ENCODE measurements around the gene CASK.
"Not testable (repeated sequence)": the region's sequence is repeated elsewhere in the genome, so short reads cannot be mapped to it uniquely, and the experiment has no call there.

The CASK gene

GRCh38 chrX:41646201-41646600 lies 277.2 kb downstream of the CASK start:
- DNase-seq = not testable (repeated sequence)

- DNase-seq = peak in 10 of 58 donors; percentile 0 to 20 (median 4)
Observed at GRCh38 chrX:41634284-41634683, 289.1 kb downstream of the CASK start.

- no peak for DNase-seq
Observed at GRCh38 chrX:41630091-41630490, 293.3 kb downstream of the CASK start.

GRCh38 chrX:41629539-41629938 lies 293.8 kb downstream of the CASK start:
- no peak for DNase-seq

- peak in 1 of 58 donors; percentile 1 for DNase-seq
Observed at GRCh38 chrX:41621222-41621723, 302.1 kb downstream of the CASK start.

GRCh38 chrX:41619221-41619620 lies 304.1 kb downstream of the CASK start:
- no peak for DNase-seq

- DNase-seq = no peak
Observed at GRCh38 chrX:41616935-41617334, 306.4 kb downstream of the CASK start.

- no peak for DNase-seq
Observed at GRCh38 chrX:41616255-41616654, 307.1 kb downstream of the CASK start.

GRCh38 chrX:41608244-41608643 lies 315.1 kb downstream of the CASK start:
- DNase-seq = no peak

DNA sequence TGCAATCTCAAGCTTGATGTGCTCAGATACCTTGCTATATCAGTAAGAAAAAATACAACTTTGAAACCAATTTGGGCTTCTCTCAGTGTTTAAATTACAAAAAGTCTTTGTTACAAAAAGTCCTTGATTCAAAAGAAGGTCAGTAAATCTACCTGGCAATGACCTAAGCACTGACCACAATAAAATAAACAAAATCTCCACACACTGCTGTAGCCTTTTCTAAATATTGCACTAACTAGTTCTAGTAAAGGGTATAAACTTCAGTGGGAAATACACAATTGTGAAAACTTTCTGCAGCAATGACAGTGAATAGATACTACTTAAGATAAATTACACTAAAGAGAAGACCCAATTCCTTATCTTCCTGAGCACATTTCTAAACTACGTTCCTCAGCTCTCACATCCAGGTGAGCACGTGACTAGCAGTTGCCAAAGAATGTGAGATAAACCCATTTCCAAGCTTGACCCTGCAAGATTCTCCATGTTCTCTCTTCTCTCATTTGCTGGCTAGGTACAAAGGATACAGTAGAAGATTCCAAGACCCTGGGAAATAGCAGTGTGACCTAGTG lies 316.0 kb downstream of the CASK start:
- no peak for DNase-seq

GRCh38 chrX:41606057-41606456 lies 317.3 kb downstream of the CASK start:
- not testable (repeated sequence) for DNase-seq

GRCh38 chrX:41604766-41605543 lies 318.4 kb downstream of the CASK start:
- DNase-seq = no peak

- DNase-seq = no peak
Observed at GRCh38 chrX:41604177-41604576, 319.2 kb downstream of the CASK start.

- DNase-seq = no peak
Observed at GRCh38 chrX:41603596-41603995, 319.8 kb downstream of the CASK start.

DNA sequence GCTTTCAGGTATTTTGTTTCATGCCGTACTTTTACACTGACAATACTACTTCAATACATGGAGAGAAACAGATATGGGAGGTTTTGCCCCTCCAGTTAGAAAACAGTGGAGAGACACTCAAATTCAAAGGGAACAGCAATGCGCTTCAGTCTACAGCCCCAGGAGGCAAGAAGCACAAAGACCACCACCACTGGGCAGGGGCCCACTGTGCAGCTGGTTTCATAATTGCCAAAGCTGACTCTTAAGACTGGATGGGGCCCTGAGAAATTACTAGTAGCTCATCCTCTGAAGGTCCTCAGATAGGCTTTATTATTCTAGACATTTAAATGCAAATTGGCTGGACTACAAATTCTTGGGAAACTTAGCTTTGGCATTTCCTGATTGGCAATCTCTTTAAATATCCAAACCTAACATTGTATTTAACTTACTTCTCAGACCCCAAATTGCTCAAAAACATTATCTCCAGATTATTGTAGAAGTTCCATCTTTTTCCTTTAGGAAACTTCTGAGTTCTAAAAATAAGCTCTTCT lies 320.5 kb downstream of the CASK start:
- no peak for DNase-seq

DNA sequence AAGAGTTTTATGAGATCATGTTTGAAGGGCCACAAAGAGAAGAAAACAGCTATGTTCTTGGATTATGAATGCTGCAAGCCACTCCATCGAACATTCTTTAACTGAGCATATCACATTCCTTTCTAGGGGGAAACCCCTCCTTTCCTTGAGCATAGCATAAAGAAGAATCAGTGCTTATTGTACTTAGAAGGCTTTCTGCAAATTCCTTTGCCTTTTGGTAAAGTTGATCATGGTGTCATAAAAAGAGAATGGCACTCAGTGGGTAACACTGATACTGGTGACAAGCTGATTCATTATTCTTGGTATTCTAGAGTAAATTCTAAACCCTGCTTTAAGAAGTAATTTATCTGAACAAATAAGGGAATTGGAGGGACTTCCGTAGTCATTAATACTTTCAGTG lies 323.1 kb downstream of the CASK start:
- DNase-seq = no peak

- peak in 1 of 58 donors; percentile 2 for DNase-seq
Observed at GRCh38 chrX:41599507-41599906, 323.8 kb downstream of the CASK start.

DNA sequence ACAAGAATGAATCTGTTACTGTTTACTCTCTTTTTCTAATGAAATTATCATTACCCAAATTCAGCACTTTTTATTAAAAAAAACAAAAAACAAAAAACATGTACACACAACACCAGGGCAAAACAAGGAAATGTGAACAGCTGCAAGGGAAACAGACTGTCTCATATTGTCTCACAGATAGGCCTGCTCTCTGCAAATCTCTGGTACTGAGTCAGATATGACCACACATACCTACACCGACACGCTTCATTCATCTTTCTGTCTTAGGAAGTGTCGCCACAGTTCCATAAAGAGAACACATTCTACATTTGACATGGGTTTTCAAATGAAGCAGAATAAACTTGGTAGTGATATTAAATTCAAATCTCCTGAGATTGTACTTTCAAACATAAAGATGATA lies 326.8 kb downstream of the CASK start:
- DNase-seq = no peak

DNA sequence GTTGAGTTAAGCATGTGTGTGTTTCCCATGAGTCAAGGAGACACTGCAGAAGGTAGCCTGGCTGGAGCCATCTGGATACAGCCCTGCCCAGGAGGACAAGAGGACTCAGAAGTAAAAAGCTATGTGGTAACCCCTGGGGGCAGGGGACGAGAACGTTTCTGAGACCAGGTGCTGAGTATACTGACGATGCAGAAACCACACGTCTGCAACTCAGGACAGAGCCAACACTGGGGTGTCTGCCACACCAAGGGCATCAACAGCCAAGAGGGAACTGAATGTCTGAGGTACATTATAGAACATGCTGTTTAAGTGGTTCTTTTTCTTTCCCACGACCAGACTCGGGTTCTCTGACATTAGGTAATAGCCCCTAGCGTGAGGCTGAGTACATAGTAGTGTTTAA lies 328.7 kb downstream of the CASK start:
- DNase-seq = no peak

- no peak for DNase-seq
Observed at GRCh38 chrX:41591906-41592305, 331.4 kb downstream of the CASK start.

DNA sequence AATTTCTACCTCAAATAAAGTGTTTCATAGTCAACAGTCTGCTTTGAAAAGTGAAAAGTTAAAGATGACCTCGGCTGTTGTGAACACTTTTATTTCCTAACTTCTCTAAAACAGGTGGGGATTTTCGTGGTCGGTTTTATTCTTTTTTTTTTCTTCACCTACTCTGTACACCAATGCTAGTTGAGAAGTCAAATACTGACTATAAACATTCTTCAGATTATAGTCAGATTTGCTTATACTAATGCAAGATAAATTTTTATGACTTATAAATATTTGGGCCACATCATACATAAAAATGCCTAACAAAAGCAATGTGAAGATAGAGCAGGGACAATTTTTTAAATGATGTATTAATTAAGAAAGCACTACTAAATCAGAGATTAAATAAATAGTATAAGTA lies 332.7 kb downstream of the CASK start:
- DNase-seq = no peak

GRCh38 chrX:41589634-41590270 lies 333.6 kb downstream of the CASK start:
- no peak for DNase-seq

Measured in anterior cingulate cortex (tissue), 58 donors.